HG02840 (cell line): ENCODE data around the gene WT1.
"Not testable (repeated sequence)": the region's sequence is repeated elsewhere in the genome, so short reads cannot be mapped to it uniquely, and the experiment has no call there.

Experiments used
- ATAC-seq: cut with Tn5 transposase; IDR thresholded peaks from one replicate; pipeline ENCODE4 v1.9.1; 2021; ENCODE audit warnings: mild to moderate bottlenecking, moderate library complexity, moderate number of reproducible peaks; ENCODE audit not compliant: unreplicated experiment, low FRiP score

Gene WT1

DNA sequence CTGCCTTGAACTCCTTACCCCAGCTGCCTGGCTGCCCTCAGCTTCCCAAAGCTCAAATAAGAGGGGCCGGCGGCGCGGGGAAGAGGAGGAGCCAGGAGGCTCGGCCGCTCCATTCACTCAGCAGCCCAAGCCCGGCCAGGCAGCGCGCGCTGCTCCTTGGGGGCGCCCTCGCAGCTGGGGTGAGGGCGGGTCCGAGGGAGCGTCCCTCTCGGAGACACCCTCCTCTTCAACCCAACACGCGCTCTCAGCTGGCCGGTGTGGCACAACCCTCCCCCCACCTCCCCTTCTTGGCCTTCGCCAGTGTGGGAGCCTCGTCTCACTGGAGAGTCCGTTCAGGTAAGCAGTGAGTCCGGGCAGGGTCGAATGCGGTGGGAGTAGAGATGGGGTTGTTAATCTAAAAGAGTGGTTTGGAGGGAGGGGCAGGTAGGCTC lies at the start of gene WT1:
Gene WT1 (minus strand): TSS at position 29 of the 431 bp plus-strand sequence.
- no peak for ATAC-seq

DNA sequence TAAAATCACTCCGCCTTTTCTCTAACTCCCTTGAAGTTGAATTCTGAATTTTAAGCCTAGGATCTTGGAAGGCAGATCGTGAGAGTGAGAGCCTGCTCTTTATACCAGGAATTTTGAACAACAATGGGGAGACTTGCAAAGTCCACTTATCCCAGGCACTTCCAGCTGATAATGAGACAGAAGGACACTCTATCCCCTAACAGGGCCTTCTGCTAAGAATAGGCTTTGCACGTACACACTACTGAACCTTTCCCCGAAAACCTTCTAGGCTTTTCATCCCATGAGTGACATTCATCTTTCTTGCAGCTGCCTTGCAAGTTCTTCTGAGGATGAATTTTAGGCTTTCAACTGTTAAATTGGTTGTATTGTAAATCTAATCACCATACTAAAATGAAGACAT lies 44.0 kb upstream of the WT1 start:
- ATAC-seq, result no peak

DNA sequence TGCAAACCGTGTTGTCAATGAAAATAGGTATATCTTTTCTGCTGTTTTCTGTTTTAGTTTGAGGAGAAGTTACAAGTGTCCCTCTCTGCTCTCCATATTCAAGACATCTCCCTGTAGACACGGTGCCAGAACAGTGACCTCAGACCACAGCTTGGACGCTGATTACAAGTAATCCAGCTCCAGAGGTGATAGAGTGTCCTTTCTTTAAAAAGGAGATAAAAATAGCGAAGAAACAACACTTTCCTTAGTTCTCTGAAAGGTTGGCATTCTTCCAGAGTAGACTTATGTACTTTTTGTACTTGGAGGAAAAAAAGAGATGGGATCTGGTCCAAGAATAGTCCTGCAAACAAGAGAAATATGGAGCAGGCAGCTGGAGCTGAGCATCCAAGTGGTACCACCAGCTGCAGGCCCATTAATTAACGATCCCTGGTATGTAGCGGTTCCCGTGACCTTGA lies 43.0 kb upstream of the WT1 start:
- no peak for ATAC-seq

DNA sequence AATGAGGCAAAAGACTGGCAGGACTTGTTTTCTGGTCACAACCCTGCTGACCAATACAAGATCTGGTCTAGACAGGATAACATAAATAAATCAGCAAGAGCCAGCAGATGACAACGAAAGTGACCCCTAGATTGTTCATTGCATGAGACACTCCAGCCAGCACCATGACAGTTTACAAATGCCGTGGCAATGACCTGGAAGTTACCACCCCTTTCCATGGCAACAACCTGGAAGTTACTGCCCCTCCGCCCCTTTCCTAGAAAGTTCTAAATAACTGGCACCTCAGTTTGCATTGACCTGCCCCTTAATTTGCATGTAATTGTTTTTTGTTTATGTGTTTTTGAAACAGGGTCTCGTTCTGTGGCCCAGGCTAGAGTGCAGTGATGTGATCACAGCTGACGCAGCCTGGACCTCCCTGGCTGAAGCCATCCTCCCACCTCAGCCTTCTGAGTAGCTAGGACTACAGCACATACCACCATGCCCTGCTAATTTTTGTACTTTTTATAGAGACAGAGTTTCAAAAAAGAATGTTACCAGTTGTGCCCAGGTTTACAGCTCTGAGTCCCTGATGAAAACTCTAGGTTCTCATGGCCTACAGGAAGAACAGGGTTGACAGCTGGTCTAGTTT lies 38.1 kb upstream of the WT1 start:
- no peak for ATAC-seq

DNA sequence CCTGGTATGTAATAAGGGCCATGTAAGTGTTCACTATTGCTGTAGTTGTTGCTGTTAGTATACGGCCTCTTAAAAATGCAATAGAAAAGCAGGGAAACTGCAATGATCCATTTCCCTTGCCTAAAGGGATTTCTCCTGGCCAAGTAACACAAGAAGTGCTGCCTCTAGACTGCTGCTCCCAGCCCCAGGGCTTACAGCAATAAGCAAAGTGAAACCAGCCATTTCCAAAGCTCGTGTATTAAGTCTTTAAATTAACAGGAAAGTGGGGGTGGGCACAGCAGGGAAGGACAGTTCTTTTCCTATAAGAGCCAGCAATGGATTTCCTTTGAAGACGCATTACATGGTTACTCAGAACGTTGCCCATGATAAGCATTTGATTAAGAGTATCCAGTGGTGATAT lies 36.9 kb upstream of the WT1 start:
- no peak for ATAC-seq

DNA sequence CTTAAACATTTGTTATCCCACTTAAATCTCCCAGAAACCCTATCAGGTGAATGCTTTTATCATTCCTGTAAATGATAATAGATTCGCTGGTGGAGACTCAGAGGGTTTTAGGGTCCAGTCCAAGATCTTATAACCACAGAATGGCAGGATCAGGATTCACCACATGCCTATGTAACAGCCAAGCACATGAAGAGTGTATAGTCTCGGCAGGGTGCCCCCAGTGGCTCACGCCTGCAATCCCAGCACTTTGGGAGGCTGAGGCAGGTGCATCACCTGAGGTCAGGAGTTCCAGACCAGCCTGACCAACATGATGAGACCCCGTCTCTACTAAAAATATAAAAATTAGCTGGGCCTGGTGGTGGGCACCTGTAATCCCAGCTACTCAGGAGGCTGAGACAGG lies 36.2 kb upstream of the WT1 start:
- not testable (repeated sequence) for ATAC-seq

DNA sequence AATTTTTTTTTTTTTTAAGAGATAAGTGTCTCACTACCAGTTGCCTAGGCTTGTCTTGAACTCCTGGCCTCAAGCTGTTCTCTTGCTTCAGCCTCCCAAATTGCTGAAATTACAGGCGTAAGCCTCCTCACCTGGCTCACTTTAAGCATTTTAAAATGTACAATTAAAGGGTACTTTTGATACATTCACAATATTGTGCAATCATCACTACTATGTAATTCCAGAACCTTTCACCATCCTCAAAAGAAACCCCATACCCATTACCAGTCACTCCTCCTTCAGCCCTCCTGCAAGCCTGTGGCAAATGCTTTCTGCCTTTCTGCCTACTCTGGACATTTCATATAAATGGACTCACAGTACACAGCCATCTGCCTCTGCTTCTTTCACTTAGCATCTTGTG lies 34.5 kb upstream of the WT1 start:
- no peak for ATAC-seq

DNA sequence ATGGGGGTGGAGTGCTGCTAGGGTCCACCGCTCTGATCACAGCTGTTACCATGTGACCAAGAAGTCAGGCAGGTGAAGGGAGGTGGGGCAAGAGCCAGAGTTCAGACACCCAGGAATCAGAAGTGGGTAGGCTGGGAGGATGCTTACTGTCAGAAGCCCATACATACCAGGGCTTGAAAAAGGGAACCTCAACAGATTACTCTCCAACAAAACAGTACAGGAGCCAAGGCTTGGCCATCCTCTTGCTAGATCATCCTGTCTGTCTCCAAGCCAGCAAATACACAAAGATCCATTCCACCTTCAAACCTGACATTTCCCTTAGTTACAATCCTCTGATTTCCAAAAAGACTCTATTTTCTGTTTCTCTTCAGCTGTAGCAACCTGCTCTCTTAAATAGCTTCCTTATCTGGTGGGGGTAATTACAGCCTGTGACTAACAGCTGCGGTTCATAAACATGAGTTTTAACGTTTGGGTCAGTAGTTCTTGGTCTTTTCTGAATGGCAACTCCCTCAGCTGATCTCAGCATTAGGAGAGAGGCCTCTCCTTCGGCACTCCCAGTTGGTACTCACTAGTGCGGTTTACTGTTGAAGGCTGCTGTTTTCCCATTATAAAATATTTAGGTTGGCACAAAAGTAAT lies 31.1 kb upstream of the WT1 start:
- no peak for ATAC-seq

DNA sequence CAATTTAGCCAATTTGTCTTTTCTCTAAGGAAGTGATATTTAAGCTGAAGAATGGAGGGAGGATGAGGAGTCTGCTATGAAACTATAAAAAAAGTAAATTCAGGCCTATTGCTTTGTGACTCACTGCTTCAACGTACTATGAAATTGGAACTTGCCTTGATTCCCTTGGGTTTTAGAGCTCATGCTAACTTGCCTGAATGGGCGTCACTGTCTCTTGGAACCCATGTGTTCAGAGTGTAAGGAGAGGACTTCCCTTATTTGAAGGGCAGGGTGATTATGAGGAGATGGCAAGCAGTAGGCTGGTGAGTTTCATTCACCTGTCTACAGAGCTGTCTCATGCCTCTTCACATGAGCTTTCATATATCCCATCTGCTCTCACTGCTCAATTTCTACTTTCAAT lies 28.7 kb upstream of the WT1 start:
- no peak for ATAC-seq

DNA sequence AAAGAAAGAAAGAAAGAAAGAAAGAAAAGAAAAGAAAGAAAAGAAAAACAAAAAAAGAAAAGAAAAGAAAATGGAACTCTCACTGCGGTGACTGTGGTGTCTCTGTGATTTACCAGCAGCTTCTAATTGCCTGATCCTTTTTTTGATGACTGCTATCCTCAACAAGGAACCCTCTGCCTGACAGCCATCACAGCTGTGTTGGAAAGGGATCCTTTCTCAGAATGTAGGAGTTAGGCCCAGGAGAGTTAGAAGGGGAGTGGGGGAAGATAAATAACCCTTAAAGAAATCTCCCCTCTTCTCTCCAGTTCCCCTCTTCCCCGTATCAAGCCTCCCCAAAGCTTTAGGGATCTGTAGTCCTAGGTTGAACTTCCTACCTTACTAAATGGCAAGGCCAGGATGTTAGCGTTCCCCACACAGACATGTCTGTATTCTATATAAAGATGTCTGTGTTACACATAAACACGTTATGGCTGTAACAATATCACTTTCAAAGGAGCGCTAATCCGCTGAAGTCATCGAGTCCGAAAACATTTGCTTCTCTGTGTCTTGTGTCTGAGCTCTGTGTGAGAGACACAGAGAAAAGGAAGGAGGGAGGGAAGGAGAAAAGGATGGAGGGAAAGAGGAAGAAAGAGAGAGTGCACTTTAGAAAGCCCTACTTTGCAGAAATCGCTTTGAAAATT lies 26.8 kb upstream of the WT1 start:
- no peak for ATAC-seq

DNA sequence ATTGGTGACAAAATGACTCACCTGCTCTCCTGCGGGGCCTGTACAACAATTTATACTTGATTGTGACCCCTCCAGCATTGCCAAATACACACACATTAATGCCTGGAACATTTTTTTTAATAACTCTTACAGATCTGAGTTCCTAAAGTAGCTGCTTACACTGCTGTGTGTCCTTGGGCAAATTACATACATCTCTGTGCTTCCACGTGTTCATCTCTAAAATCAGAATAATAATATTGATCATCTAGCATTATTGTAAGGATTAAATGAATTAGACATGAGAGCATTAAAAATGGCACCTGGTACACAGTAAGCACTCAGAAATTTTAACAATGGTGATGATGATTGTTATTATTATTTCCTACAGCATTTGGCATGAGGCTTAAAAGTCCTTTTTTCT lies 21.5 kb upstream of the WT1 start:
- ATAC-seq, result no peak

DNA sequence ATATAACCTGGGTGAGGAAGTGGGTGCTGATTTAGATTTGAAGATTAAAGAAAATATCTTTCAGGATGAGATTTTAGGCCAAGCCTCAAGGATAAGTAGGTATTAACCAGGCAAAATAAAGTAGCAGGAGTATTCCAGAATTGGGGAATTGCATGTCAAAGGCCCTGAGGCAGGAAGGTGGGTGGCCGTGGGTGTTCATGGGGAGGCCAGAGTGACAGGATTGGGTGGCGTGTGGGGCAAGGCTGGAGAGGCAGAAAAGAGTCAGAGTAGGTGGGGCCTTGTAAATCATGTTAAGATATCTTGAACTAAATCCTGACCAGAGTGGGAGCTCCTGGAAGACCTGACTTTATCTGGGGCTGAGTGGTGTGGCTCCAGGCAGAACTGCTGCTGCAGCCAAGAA lies 19.7 kb upstream of the WT1 start:
- no peak for ATAC-seq

DNA sequence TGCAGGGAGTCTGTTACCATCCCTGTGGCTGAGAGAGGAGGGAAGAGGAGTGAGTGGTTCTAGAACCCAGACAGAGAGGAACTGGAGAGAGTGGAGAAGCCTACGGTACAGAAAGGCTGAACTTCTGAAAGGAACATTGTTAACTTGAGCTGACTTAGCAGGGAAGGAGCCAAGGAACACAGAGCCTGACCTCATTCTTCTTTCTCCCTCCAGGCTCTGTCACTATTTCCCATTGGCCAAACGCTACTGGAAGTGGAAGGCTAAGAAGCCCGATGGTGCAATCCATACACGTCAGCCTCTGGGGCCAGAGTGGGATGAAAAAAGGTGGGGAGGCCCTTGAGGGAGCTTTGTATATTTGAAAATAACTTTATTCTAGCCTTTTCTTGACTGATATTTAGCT lies 16.5 kb upstream of the WT1 start:
- ATAC-seq, result no peak

DNA sequence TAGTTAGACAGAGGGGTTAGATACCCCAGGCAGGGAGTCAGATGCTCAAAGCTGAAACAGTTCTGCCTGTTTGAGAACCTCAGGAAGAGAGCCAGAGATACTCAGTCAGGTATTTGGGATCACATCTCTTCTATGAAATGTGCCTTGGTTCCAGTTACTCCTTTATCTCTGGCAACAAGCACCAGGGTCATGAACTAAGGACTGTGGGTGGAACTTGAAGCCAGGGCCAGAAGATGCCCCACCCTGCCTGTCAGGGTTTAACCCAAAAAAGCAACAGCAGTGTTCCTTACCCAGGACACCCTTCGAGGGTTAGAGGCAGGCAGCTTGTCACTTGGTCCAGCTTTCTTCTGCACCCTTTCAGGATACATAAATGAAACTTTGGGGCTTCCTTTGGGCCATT lies 15.0 kb upstream of the WT1 start:
- no peak for ATAC-seq

DNA sequence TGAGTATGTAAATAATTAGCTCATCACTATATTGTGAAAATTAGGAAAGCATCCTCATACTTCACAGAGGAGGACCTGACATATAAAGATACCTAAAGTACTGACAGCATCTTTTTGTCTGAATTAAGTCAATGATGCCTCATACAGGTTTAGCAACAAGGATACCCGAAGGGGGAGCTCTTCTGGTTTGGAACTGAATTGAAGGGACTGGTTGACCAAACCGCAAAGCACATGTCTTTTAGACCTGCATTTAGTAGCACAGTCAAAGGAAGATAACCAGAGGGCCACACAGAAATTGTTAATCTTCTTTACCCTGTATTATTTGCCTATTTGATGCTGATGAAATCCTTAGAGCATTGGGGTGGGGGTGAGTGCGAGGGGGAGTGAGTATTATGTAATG lies 12.9 kb upstream of the WT1 start:
- ATAC-seq, result no peak

DNA sequence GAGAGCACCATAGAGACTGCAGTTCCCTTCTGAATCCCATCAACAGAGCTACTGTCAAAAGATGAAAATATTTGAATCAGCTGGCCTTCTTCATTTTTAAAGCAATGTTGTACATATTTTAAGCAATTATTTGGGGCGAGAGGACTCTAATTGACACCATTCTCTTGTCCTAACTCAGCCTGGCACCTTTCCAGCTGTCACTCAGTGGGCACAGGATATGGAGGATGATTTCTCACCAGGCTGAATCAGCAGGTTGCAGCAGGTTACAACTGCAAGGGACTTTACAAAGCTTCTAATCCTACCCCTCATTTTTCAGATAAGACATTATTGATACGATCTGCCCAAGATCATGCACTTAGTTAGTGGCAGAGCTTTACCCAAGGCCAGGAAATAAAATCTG lies 11.9 kb upstream of the WT1 start:
- no peak for ATAC-seq

DNA sequence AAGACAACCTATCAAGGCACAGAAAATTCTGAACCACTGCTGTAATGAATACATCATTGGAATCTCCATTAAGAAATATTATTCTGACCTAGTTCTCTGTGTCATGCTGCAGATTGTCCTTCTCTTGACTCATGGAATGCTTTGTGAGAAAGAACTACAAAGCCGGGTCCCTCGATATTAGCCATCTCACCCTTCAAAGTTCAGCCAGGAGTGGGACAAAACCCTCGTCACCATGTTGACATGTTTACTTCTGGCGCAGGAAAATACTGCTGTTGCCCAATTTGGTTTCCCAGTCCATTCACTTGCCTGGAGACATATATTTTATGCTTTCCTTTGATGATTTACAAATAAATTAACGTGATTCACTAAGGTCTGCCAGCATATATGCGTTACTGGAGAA lies 10.9 kb upstream of the WT1 start:
- no peak for ATAC-seq

DNA sequence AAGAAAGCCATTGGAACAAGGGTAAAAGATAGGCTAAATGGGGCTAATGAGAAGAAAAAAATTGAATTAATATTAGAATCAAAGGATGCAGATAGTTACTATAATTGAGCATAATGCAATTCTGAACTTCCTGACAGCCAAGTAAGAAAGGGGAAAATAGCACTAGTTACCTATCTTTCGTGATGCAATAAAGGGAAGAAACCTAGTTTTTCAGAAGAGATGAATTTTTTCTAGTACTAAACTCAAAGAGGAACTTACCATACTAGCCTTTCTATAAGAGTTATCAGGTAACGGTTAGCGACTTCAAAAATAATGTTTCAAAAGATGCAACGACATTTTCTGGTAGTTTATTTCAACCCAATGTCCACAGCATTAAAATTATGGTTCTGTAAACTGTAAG lies 8.8 kb upstream of the WT1 start:
- ATAC-seq, result no peak

DNA sequence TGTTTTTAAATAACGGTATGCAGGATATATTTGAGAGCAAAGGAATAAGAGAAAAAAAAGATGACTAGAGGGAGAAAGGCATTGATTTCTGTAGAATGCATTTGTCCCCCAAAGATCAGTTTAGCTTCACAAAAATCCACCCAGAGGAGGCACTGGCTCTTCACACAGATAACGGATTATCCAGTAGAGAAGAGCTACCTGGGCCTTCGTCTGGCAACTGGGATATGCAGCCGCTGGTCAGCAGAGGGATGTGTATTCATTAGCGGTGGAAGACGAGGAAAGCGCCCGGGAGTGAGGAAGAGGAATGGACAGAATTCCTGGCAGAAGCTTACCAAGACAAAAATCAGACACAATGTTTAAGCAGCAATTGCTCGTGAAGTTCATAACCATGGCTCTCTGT lies 5.6 kb upstream of the WT1 start:
- no peak for ATAC-seq

DNA sequence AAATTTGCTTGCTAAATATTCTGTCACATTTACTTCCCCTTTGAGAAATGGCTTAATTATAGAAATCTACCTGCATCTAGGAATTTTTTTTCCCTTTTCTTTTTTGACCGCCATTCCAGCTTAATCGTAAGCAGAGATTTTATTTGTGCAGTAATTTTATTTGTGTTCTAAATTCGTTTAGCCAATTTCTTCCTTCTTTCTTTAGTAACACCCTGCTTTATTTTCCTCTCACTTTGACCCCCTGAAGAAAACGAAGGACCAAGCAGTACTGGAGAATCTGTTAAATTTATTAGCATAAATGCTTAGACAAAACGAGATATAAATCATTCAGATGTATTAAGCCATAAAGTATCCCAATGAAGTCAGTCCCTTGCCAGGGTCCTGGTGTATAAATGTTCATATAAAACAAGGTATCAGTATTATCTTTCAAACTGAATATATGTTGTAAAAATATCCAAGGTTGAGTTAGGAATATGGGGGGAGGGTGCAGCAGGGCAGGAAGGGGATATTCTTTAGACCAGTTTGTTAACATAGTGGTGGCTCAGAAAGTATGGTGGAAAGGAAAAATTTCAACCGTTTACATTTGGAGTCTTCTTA lies 5.1 kb upstream of the WT1 start:
- no peak for ATAC-seq

DNA sequence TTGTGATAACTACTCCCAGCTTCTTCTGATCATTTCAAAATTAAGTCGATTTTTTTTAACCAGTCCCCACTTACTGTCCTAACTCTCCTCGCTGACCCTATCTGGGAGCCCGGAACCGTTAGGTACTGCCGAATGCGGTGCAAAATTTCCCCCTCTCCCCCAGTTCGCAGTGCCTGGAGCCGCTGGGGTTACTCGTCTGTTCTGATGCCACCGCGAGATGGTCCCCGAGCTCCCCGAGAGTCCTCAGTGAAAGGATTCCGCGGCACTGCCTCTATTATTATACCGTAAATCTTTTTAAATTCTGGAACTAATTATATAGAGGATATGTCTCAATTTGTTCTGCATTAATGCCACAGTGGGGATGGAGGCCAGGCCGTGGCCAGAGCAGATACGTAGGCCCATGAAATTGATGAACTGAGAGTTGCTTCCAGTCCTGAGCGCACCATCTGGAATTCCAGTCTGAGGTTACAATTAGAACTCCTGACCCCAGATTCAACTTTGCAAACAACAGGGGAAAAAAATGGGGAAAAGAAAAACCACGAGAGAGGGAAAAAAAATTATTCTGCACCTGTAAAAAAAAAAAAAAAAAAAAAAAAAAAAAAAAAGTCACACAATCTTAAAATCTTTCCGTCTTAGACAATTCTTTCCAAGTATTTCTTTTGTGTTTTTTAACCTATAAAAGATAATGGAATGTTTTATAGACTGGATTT lies 4.3 kb upstream of the WT1 start:
- ATAC-seq, result no peak
